Daoy (cell line): ENCODE measurements around the gene ZNF341. TPM values are rescaled to one million over a fixed set of nuclear protein-coding genes. Genes with fewer than 3 reads are reported as not detected.

Source experiments
- DNase-seq: peaks from one replicate; pipeline ENCODE4 v3.0.0-alpha.2; 2015; ENCODE audit warnings: low read depth
- total RNA-seq: library from RNA; depleted of rRNA; stranded (reverse); fragments of >200 nt; shearing (Covaris generic); gene quantifications from 2 replicates; pipeline ENCODE4 v1.2.3, GENCODE V29; 2014

Gene ZNF341
- total RNA-seq, 1 experiment from 2014 or later: 1.5 TPM

DNA sequence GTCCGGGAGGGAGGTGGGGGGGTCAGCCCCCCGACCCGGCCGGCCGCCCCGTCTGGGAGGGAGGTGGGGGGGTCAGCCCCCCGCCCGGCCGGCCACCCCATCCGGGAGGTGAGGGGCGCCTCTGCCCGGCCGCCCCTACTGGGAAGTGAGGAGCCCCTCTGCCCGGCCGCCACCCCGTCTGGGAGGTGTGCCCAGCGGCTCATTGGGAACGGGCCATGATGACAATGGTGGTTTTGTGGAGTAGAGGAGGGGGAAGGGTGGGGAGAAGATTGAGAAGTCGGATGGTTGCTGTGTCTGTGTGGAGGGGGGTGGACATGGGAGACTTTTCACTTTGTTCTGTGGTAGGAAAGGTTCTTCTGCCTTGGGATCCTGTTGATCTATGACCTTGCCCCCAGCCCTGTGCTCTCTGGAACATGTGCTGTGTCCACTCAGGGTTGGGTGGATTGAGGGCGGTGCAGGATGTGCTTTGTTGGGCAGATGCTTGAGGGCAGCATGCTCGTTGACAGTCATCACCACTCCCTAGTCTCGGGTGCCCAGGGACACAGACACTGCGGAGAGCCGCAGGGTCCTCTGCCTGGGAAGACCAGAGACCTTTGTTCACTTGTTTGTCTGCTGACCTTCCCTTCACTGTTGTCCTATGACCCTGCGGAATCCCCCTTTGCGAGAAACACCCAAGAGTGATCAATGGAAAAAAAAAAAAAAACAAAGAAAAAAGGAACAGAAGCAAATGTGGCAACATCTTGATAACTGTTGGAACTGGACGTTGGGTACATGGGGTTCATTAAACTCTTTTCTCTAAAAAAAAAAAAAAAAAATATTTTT is 30.0 kb upstream of the ZNF341 start:
- no peak for DNase-seq

GRCh38 chr20:33702861-33703260 is 28.9 kb upstream of the ZNF341 start:
- no peak for DNase-seq

- no peak for DNase-seq
Measured at GRCh38 chr20:33703498-33704137, 28.2 kb upstream of the ZNF341 start.

DNA sequence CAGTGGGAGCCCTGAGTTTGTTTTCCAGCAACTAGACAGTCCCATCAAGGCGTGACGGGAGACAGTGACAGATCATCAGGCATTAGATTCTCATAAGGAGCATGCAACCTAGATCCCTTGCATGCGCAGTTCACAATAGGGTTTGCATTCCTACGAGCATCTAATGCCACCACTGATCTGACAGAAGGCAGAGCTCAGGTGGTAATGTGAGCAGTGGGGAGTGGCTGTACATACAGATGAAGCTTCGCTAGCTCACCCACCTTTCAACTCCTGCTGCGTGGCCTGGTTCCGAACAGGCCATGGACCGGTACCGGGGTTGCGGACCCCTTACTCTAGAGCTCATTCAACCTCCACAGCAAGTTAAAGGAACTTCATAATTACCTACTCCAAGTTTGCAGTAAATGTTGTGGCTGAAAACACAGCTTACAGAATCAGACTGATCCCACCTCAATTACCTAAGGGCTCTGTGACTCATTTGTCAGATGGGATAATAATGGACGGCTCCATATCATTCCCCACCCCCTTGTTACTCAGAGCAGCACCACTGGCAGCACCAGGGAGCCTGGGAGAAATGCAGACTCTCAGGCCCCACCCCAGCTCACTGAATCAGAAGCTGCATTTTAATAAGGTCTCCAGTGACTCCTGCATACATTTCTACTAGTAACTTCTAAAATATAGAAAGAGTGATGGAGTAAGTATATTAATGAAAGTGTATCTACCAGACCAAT is 27.4 kb upstream of the ZNF341 start:
- DNase-seq: no peak

GRCh38 chr20:33707668-33708067 is 24.1 kb upstream of the ZNF341 start:
- no peak for DNase-seq

- DNase-seq: no peak
Measured at GRCh38 chr20:33709398-33709797, 22.4 kb upstream of the ZNF341 start.

DNA sequence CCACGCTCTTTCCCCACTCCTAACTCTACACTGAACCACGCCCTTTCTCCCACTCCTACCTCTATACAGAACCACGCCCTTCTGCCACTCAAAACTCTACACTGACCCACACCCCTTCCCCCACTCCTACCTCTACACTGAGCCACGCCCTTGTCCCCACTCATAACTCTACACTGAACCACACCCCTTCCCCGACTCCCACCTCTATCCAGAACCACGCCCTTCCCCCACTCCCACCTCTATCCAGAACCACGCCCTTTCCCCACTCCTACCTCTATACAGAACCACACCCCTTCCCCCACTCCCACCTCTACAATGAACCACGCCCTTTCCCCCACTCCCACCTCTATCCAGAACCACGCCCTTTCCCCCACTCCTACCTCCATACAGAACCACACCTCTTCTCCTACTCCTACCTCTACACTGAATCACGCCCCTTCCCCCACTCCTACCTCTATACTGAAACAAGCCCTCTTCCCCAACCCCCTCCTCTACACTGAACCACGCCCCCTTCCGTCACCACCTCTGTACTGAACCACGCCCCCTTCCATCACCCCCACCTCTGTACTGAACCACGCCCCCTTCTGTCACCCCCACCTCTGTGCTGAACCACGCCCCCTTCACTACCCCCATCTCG is 21.8 kb upstream of the ZNF341 start:
- no peak for DNase-seq

GRCh38 chr20:33710681-33711445 is 20.9 kb upstream of the ZNF341 start:
- no peak for DNase-seq

DNA sequence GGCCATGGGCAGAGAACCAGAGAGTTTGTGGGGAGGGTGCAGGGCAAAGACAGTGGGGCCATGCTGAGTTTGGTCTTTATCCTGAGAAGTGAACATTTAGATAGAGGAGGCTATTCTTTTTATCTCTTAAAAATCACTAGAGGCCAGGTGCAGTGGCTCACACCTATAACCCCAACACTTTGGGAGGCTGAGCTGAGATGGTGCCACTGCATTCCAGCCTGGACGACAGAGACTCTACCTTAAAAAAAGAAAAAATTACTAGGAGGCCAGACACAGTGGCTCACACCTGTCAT is 20.4 kb upstream of the ZNF341 start:
- no peak for DNase-seq

DNA sequence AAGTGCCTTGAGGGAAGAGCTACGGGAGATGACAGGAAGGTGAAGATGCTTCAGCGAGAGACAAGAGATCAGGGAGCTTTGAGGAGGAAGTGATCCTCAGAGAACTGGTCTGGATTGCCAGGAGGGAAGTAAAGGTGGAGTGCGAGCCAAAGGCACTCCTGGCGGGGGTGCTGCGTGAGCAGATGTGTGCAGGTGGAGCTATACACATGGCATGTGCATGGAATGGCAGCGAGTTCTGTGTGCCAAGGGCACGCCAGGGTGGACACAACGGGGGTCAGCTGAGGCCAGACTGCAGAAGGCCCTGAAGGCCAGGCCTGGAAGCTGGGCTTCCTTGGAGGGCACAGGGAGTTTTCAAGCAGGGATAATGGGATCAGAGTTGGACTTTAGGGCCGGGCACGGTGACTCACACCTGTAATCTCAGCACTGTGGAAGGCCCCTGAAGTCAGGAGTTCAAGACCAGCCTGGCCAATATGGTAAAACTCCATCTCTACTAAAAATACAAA is 17.9 kb upstream of the ZNF341 start:
- DNase-seq: no peak

DNA sequence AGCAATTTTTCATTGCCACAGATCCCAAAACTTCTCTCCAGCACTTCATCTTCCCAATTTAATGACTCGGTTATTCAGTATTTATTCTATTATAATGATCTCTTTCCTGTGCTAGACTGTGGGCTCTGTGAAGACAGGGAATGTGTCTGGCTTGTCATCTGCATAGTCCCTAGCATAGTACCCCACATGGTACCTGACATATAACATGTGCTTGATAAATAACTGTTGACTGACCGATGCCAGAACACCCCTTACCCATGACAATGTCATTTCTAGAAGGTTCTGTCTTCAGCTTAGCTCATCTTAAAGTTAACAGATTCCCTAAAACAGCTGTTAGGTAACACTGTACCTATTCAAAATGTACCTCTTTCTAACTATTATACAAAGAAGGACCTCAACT is 15.3 kb upstream of the ZNF341 start:
- DNase-seq: no peak

- DNase-seq: peak; percentile 10
Measured at GRCh38 chr20:33719277-33719988, 12.4 kb upstream of the ZNF341 start.

DNA sequence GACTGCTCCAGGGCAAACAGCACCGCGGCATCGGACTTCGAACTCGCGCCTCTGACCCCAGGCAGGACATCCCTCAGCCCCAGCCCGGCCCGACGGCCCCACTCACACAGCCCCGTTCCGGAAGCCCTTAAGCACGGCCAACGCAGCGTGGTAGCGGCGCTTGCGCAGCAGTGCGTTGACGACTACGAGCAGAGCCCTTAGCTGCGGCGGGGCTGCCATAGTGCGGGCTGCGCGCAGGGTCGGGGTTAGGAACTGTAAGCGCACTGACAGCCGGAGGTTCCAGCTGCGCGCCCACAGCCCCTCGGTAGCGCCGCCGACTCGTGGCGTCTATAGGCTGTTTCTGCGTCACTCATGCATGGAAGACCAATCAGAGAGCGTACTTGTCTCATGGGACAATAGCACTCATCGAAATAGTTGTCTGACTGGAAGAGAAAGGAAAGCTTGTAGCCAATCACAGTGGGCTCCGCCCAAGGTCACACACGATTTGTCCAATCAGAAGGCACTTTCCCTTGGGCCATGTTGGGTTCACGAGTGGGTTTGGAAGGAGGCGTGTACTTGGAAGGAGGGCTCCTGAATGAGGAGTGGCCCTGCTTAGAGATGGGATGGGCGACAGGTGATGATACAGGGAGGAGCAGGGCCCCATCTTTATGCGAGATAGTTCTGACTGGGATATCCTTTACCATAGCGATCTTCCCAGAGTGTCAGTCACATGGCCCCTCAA is 11.6 kb upstream of the ZNF341 start, which contains the start of gene PXMP4:
PXMP4 (minus strand) TSS at position 322 of the 721 bp plus-strand sequence; CDS start at position 219, 103 bp downstream.
- peak; percentile 92 for DNase-seq

DNA sequence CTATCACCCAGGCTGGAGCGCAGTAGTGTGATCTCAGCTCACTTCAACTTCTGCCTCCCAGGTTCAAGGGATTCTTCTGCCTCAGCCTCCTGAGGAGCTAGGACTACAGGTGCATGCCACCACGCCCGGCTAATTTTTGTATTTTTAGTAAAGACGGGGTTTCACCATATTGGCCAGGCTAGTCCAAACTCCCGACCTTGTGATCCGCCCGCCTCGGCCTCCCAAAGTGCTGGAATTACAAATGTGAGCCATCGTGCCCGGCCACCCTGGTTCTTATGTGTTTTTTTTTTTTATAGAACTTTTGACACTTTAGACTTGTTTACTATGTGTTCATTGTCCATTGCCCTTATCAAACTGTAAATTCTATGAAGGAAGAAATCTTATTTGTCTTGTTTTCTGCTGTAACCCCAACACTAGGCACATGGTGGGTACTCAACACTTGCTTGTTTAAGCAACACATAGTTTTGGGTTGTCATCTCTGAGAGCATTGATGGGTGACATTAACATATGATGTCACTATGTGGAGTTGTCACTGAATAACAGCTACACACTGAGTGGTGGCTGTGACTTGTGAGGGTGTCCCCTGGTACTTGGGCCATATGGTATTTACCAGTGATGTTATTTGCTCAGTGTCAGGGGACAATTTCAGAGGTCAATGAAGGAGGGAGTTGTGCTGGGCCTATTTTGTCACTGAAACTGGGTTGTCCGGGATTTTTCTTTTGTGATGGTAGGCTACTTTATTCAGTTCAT is 10.2 kb upstream of the ZNF341 start:
- no peak for DNase-seq

GRCh38 chr20:33724439-33725094 is 7.2 kb upstream of the ZNF341 start:
- DNase-seq: no peak

DNA sequence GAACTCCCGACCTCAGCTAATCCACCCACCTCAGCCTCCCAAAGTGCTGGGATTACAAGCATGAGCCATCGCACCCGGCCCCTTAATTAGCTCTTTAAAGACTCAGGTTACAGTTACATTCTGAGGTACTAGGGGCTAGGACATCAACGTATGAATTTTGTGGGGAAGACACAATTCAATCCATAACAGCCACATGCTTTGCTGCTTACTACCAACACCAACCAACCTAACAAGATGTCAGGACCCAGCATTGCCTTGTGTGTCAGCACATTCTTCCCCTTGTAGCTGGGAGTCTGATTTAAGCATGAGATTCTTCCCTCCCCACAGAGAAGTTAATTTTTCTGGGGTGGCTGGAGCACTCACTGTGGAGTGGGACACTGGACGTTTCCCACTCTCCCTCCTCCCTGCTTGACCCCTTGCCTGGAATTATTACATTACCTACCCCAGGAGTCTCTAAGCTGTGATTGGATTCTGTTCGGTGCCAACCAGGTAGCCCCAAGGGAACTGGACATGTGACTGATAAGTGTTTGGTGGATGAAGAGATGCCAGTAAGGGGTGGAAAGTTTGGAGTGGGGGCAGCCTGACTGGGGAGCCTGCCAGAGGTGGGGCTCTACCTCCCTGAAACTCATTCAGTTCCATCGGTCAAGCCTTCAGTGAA is 6.1 kb upstream of the ZNF341 start:
- DNase-seq: no peak

- DNase-seq: no peak
Measured at GRCh38 chr20:33727115-33727479, 4.7 kb upstream of the ZNF341 start.

DNA sequence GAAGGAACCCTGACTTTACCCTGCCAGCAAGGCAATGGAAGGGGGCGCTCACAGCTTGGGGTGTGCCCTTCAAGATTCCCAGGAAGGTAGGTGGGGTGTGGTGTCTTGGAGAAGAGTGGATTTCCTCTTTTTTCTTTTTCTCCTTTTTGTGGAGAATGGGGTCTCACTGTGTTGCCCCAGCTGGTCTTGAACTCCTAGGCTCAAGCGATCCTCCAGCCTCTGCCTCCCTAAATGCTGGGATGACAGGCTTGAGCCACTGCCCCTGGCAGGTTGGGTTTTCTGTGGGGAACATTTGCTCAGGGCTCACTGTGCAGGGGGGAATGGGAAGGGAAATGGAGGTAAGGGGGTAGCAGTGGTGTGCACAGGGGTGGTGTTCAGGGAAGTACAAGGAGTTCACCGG is 4.0 kb upstream of the ZNF341 start:
- no peak for DNase-seq
